ENCODE measurements around the gene ADCK1. TPM values are rescaled to one million over a fixed set of nuclear protein-coding genes. Genes with fewer than 3 reads are reported as not detected.

Gene ADCK1
- total and polyA plus RNA-seq, 2 donors (not counting 3 experiments of a cell fraction or from before 2014, with no cell fraction given) = 4.2 to 6.9 TPM

- H2AFZ ChIP-seq (ENCODE audit: low read depth, low read length) = no peak overlapping the region
- dilution Hi-C loops (cut with MboI; ENCODE audit: extremely low pct_ligation_motif_present, low sequenced_read_pairs) = no loop called here
- intact Hi-C loops (cut with micrococcal nuclease) = no loop called here
- H3K27me3 ChIP-seq (ENCODE audit: control insufficient read depth in 2 of 2, insufficient read depth in 2 of 2, low read length in 2 of 2) = peaks cover 0 to 10% of the 10 kb centered on the region in 2 experiments
- H3K9me3 ChIP-seq (replicated peaks; ENCODE audit: control insufficient read depth, insufficient read depth, low read length) = no peaks in the 10 kb centered on the region
- DNase-seq (ENCODE audit: low read depth, low spot score) (no peak), FAIRE-seq (no peak)
- no peak overlapping the region for H3K9ac ChIP-seq (replicated peaks; ENCODE audit: extremely low read depth, insufficient read depth, low read length)
- no peak overlapping the region for H3K27ac ChIP-seq (ENCODE audit: insufficient read depth, low read depth, low read length)
- no peaks in the 10 kb centered on the region for H4K20me1 ChIP-seq (replicated peaks; ENCODE audit: control insufficient read depth, extremely low read depth, insufficient read depth, low read length)
- CTCF ChIA-PET = no interaction called here
- TF ChIP-seq GATA2 (IDR thresholded peaks at IDR 0.05; ENCODE audit: insufficient read depth, insufficient read length, low read depth, low read length) = no peak
- TF ChIP-seq JUN (IDR thresholded peaks at IDR 0.05; ENCODE audit: borderline replicate concordance, insufficient read depth, insufficient read length, low read depth) = no peak
- TF ChIP-seq EZH2 (IDR thresholded peaks at IDR 0.05; ENCODE audit: borderline replicate concordance, low read depth, low read length, severe bottlenecking) = no peak
- TF ChIP-seq POLR2A (IDR thresholded peaks at IDR 0.05; ENCODE audit: low read depth, low read length) = no peak
- no peaks in the 10 kb centered on the region for H3K4me1 ChIP-seq (ENCODE audit: control insufficient read depth, extremely low read depth, insufficient read depth, low read length)
- H3K9me1 ChIP-seq (replicated peaks; ENCODE audit: control insufficient read depth, extremely low read depth, insufficient read depth, low read length) = no peaks in the 10 kb centered on the region
- H3K79me2 ChIP-seq (ENCODE audit: control insufficient read depth, insufficient read depth, low read length) = no peaks in the 10 kb centered on the region
- POLR2A ChIA-PET = no interaction called here
- H3K36me3 ChIP-seq (ENCODE audit: control insufficient read depth in 2 of 2, extremely low read depth in 1 of 2, insufficient read depth in 2 of 2, low read length in 2 of 2) = no peaks in the 10 kb centered on the region
- no TSS peak for BruUV-seq (replicated peaks)
- H3K4me3 ChIP-seq (replicated peaks in 1 of 3; ENCODE audit: insufficient read depth in 1 of 3, low read depth in 1 of 3, low read length in 3 of 3) = no peak overlapping the region
- H3K4me2 ChIP-seq (ENCODE audit: insufficient read depth, low read length) = no peak overlapping the region
Measured at GRCh38 chr14:77970646-77971045, 170.7 kb downstream of the ADCK1 start.

- Histone ChIP-seq H3K27ac (ENCODE audit: insufficient read depth, low read depth, low read length) (no peak overlapping the region), H3K4me2 (ENCODE audit: insufficient read depth, low read length) (no peak overlapping the region), H3K36me3 (ENCODE audit: control insufficient read depth in 2 of 2, extremely low read depth in 1 of 2, insufficient read depth in 2 of 2, low read length in 2 of 2) (no peaks in the 10 kb centered on the region), H3K9me1 (replicated peaks; ENCODE audit: control insufficient read depth, extremely low read depth, insufficient read depth, low read length) (no peaks in the 10 kb centered on the region), H3K9ac (replicated peaks; ENCODE audit: extremely low read depth, insufficient read depth, low read length) (no peak overlapping the region), H3K4me1 (ENCODE audit: control insufficient read depth, extremely low read depth, insufficient read depth, low read length) (no peaks in the 10 kb centered on the region), H2AFZ (ENCODE audit: low read depth, low read length) (no peak overlapping the region), H3K27me3 (ENCODE audit: control insufficient read depth in 2 of 2, insufficient read depth in 2 of 2, low read length in 2 of 2) (no peaks in the 10 kb centered on the region), H3K79me2 (ENCODE audit: control insufficient read depth, insufficient read depth, low read length) (no peaks in the 10 kb centered on the region), H3K4me3 (replicated peaks in 1 of 3; ENCODE audit: insufficient read depth in 1 of 3, low read depth in 1 of 3, low read length in 3 of 3) (no peak overlapping the region), H3K9me3 (replicated peaks; ENCODE audit: control insufficient read depth, insufficient read depth, low read length) (no peaks in the 10 kb centered on the region), H4K20me1 (replicated peaks; ENCODE audit: control insufficient read depth, extremely low read depth, insufficient read depth, low read length) (no peaks in the 10 kb centered on the region)
- no peak for FAIRE-seq
- TF ChIP-seq MAX (IDR thresholded peaks at IDR 0.05; ENCODE audit: insufficient read depth, insufficient read length) (no peak), GATA2 (IDR thresholded peaks at IDR 0.05; ENCODE audit: insufficient read depth, insufficient read length, low read depth, low read length) (no peak), POLR2A (IDR thresholded peaks at IDR 0.05; ENCODE audit: low read depth, low read length) (no peak), FOS (IDR thresholded peaks at IDR 0.05; ENCODE audit: borderline replicate concordance, insufficient read depth, low read length) (no peak), POLR2AphosphoS5 (IDR thresholded peaks at IDR 0.05; ENCODE audit: insufficient read depth, low read depth, low read length) (no peak), EZH2 (IDR thresholded peaks at IDR 0.05; ENCODE audit: borderline replicate concordance, low read depth, low read length, severe bottlenecking) (no peak), MYC (IDR thresholded peaks at IDR 0.05; ENCODE audit: low read depth, low read length) (no peak), JUN (IDR thresholded peaks at IDR 0.05; ENCODE audit: borderline replicate concordance, insufficient read depth, insufficient read length, low read depth) (no peak)
- TF ChIP-seq, protein P1, sequence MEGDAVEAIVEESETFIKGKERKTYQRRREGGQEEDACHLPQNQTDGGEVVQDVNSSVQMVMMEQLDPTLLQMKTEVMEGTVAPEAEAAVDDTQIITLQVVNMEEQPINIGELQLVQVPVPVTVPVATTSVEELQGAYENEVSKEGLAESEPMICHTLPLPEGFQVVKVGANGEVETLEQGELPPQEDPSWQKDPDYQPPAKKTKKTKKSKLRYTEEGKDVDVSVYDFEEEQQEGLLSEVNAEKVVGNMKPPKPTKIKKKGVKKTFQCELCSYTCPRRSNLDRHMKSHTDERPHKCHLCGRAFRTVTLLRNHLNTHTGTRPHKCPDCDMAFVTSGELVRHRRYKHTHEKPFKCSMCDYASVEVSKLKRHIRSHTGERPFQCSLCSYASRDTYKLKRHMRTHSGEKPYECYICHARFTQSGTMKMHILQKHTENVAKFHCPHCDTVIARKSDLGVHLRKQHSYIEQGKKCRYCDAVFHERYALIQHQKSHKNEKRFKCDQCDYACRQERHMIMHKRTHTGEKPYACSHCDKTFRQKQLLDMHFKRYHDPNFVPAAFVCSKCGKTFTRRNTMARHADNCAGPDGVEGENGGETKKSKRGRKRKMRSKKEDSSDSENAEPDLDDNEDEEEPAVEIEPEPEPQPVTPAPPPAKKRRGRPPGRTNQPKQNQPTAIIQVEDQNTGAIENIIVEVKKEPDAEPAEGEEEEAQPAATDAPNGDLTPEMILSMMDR (IDR thresholded peaks at IDR 0.05; ENCODE audit: extremely low read depth in 1 of 2, insufficient read depth in 1 of 2, low read depth in 1 of 2, low read length in 2 of 2) = no peak
- BruUV-seq (replicated peaks) = no TSS peak
- intact Hi-C loops (cut with micrococcal nuclease) (no loop called here), dilution Hi-C loops (cut with MboI; ENCODE audit: extremely low pct_ligation_motif_present, low sequenced_read_pairs) (no loop called here)
- DNase-seq (ENCODE audit: low read depth, low spot score) = no peak
- ChIA-PET CTCF (no interaction called here), POLR2A (no interaction called here)
Measured at GRCh38 chr14:77973246-77973645, 173.3 kb downstream of the ADCK1 start.
